HG03196 (cell line): ENCODE data around the gene PPP1R16B.

Experiments
- ATAC-seq: cut with Tn5 transposase; IDR thresholded peaks from one replicate; pipeline ENCODE4 v1.9.1; 2021; ENCODE audit not compliant: unreplicated experiment

Gene PPP1R16B

GRCh38 chr20:38893565-38894090 lies 88.1 kb downstream of the PPP1R16B start:
- no peak for ATAC-seq

- ATAC-seq: no peak
Observed at GRCh38 chr20:38894091-38894847, 88.8 kb downstream of the PPP1R16B start.

GRCh38 chr20:38895098-38895949 lies 89.8 kb downstream of the PPP1R16B start:
- no peak for ATAC-seq

GRCh38 chr20:38896009-38896594 lies 90.6 kb downstream of the PPP1R16B start:
- ATAC-seq: no peak

GRCh38 chr20:38897267-38897666 lies 91.8 kb downstream of the PPP1R16B start:
- no peak for ATAC-seq

- no peak for ATAC-seq
Observed at GRCh38 chr20:38900606-38901005, 95.1 kb downstream of the PPP1R16B start.

GRCh38 chr20:38902601-38903000 lies 97.1 kb downstream of the PPP1R16B start:
- ATAC-seq: no peak

GRCh38 chr20:38903335-38903734 lies 97.8 kb downstream of the PPP1R16B start:
- no peak for ATAC-seq

GRCh38 chr20:38905375-38905774 lies 99.9 kb downstream of the PPP1R16B start:
- no peak for ATAC-seq

- ATAC-seq: no peak
Observed at GRCh38 chr20:38907918-38908677, 102.6 kb downstream of the PPP1R16B start.

GRCh38 chr20:38915355-38915754 lies 109.9 kb downstream of the PPP1R16B start:
- ATAC-seq: no peak

- no peak for ATAC-seq
Observed at GRCh38 chr20:38917657-38918056, 112.2 kb downstream of the PPP1R16B start.

GRCh38 chr20:38918172-38918571 lies 112.7 kb downstream of the PPP1R16B start:
- ATAC-seq: no peak

- no peak for ATAC-seq
Observed at GRCh38 chr20:38919683-38920082, 114.2 kb downstream of the PPP1R16B start.

GRCh38 chr20:38920411-38920810 lies 114.9 kb downstream of the PPP1R16B start:
- ATAC-seq: no peak

- ATAC-seq: no peak
Observed at GRCh38 chr20:38920851-38921250, 115.4 kb downstream of the PPP1R16B start.

- no peak for ATAC-seq
Observed at GRCh38 chr20:38924718-38925117, 119.2 kb downstream of the PPP1R16B start.

GRCh38 chr20:38926142-38926933 lies 120.8 kb downstream of the PPP1R16B start, which contains the start of gene FAM83D:
TSS of gene FAM83D (plus strand) at chr20:38926417. CDS start at chr20:38926443, 26 bp downstream.
- ATAC-seq: peak; percentile 85

GRCh38 chr20:38926934-38927616 lies 121.6 kb downstream of the PPP1R16B start:
- no peak for ATAC-seq
